ENCODE results near the gene ZFP91.

DNA sequence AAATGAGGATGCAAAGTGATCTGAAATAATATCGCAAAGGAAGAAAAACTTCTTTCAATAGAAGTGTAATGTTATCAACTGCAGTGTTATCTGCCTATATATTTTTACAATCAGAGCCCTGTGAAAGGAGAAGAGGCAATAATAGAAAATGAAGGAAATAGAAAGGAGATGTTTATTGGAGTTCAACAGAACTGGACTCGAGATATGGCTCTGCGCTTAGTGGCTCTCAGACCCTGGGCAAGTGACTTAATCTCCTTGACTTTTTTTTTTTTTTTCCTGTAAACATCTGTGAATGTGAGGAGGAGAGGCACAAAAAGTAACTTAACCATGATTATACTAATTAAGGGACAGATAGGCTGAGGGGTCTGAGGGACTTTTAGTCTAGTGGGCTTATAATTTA is 62.5 kb downstream of the ZFP91 start:
- TF ChIP-seq CTCF (IDR thresholded peaks at IDR 0.05), result no peak
- no peak for TF ChIP-seq POLR2A (IDR thresholded peaks at IDR 0.05)

Measured in uterus (tissue), 2 donors.